COLO829 (cell line): ENCODE results near the gene MARCHF2.
A peak's percentile ranks its signal among the peaks of the same experiment; 100 is the strongest.
"Not testable (repeated sequence)": the region's sequence is repeated elsewhere in the genome, so short reads cannot be mapped to it uniquely, and the experiment has no call there.

Experiments
- DNase-seq: peaks from one replicate; pipeline ENCODE4 v3.0.0; 2012; ENCODE audit warnings: low spot score

Gene MARCHF2, protein sequence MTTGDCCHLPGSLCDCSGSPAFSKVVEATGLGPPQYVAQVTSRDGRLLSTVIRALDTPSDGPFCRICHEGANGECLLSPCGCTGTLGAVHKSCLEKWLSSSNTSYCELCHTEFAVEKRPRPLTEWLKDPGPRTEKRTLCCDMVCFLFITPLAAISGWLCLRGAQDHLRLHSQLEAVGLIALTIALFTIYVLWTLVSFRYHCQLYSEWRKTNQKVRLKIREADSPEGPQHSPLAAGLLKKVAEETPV

DNA sequence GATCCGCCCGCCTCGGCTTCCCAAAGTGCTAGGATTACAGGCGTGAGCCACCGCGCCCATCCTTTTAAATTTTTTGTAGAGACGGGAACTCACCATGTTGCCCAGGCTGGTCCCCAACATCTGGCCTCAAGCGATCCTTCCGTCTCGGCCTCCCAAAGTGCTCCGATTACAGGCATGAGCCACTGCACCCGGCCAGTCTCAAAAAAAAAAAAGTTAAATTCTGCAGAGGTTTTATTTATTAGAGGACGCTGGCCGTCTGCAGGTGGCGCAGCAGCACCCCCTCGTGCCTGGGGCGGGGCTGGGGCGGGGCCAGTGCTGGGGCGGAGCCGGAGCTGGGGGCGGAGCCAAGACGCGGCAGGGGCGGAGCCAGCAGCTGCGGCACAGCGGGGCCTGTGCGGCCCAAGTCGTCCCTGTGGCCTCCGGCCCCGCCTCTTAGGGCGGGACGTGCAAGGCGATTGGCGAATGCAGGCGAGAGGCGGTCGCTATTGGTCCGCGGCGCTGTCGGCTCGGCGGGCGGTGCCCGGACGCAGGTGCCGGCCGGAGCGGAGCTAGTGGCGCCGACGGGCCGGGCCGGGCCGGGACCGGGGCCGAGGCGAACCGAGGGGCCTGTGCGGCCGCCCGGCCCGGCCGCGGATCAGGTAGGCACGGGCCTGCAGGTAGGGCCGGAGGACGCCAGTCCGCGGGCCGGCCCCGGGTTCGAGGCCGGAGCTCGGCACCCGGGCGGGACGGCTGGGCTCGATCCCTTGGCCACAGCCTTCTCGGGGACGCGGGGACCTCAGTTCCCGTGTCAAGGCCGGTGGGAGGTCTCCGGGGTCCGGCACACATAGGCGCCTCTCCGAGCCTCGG is at the start of gene MARCHF2:
Gene MARCHF2, plus strand, starts transcription at position 523 of the 846 bp plus-strand sequence. CDS start 8,536 bp downstream, outside the sequence.
- peak; percentile 94 for DNase-seq

GRCh38 chr19:8363803-8364771 is 49.0 kb upstream of the MARCHF2 start, which contains the start of gene ANGPTL4:
Gene ANGPTL4 (plus strand): TSS chr19:8364155. CDS start chr19:8364322, 167 bp downstream.
- no peak for DNase-seq

DNA sequence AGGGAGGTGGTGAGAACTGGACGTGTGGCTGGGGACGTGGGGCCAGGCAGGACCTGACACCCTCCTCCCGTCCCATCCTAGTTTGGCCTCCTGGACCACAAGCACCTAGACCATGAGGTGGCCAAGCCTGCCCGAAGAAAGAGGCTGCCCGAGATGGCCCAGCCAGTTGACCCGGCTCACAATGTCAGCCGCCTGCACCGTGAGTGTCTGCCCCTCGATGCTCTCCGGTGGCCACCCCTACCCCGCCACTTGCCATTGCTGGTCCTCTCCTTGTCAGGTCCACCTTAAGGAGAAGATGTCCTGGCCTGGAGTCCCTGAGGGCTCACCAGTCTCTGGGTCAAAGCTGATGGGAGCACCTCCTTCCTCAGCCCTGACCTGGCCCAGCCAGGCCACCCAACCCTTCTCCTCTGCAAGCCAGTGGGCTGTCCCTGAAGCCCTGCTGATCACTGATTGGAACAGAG is 47.0 kb upstream of the MARCHF2 start:
- DNase-seq: no peak

DNA sequence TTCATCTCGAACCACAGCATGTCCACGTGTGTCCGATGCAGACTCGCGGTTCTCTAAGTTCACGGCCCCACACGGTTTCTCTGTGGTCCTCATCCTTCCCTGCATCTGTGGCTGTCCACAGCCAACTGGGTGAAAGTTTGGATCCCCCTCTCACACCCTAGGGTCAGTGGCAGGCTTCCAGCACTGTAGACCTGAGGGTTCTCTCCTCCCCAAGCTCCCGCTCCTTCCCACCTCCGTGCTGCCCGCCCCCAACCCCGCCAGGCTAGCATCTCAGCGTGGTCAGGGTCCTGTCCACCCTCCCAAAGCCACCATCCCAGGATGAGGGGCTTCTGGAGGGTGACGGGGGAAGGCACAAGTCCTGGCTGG is 46.2 kb upstream of the MARCHF2 start:
- no peak for DNase-seq

DNA sequence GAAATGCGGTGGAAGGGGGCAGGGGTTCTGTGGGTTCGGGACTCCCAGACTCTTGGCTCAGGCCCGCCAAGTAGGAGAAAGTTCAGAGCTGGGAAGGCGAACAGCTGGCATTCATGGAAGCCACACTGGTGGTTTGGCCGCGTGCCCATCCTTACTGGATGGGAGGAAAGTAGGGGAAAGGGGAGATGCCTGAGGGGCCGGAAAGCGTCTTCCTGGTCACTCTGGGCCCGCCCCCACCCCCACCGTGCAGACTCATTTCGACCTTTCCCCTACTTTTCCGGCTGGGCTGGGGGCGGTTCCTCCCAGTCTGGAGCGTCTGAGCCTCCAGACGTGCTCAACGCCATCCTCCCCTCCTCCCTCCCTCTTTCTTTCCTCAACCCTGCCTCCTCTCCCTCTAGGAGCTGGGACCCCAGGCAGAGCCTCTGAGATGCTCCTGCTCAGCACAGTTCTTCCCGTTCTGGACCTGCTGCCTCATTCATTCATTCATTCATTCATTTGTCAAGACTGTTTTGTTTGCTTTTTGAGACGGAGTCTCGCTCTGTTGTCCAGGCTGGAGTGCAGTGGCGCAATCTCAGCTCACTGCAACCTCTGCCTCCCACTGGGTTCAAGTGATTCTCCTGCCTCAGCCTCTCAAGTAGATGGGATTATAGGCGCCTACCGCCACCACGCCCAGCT is 45.6 kb upstream of the MARCHF2 start:
- peak; percentile 96 for DNase-seq

GRCh38 chr19:8370176-8371010 is 42.7 kb upstream of the MARCHF2 start:
- no peak for DNase-seq

DNA sequence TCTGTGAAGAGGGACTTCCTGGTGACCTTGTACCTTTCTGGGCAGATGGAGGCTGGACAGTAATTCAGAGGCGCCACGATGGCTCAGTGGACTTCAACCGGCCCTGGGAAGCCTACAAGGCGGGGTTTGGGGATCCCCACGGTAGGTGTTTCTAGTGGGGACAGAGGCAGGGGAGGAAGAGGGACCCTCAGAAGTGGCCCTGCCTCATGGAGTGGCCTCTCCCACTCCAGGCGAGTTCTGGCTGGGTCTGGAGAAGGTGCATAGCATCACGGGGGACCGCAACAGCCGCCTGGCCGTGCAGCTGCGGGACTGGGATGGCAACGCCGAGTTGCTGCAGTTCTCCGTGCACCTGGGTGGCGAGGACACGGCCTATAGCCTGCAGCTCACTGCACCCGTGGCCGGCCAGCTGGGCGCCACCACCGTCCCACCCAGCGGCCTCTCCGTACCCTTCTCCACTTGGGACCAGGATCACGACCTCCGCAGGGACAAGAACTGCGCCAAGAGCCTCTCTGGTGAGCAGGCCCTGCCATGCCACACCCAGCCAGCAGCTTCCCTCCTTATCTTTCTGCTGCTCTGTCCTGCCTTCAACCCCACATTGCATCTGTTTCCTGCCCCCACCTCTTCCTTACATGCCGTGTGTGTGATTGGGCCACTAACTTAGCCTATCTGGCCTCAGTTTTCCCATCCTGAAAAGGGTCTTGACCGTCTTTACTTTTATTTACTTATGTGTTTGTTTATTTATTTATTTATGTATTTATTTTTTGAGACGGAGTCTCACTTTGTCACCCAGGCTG is 41.9 kb upstream of the MARCHF2 start:
- no peak for DNase-seq

DNA sequence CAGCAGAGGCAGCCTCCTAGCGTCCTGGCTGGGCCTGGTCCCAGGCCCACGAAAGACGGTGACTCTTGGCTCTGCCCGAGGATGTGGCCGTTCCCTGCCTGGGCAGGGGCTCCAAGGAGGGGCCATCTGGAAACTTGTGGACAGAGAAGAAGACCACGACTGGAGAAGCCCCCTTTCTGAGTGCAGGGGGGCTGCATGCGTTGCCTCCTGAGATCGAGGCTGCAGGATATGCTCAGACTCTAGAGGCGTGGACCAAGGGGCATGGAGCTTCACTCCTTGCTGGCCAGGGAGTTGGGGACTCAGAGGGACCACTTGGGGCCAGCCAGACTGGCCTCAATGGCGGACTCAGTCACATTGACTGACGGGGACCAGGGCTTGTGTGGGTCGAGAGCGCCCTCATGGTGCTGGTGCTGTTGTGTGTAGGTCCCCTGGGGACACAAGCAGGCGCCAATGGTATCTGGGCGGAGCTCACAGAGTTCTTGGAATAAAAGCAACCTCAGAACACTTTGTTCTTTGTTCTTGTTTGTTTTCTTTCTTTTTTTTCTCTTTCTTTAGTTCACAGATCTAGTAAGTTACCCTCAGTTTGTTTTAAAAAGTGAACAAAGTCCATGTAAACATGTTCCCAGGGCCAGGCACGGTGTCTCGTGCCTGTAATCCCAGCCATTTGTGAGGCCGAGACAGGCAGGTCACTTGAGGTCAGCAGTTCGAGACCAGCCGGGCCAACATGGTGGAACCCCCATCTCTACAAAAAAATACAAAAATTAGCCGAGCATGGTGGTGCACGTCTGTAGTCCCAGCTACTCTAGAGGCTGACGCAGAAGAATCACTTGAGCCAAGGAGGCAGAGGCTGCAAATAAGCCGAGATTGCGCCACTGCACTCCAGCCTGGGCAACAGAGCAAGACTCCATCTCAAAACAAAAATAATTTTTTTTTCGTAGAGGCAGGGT is 39.0 kb upstream of the MARCHF2 start:
- DNase-seq: no peak

GRCh38 chr19:8375766-8376165 is 37.3 kb upstream of the MARCHF2 start:
- not testable (repeated sequence) for DNase-seq

DNA sequence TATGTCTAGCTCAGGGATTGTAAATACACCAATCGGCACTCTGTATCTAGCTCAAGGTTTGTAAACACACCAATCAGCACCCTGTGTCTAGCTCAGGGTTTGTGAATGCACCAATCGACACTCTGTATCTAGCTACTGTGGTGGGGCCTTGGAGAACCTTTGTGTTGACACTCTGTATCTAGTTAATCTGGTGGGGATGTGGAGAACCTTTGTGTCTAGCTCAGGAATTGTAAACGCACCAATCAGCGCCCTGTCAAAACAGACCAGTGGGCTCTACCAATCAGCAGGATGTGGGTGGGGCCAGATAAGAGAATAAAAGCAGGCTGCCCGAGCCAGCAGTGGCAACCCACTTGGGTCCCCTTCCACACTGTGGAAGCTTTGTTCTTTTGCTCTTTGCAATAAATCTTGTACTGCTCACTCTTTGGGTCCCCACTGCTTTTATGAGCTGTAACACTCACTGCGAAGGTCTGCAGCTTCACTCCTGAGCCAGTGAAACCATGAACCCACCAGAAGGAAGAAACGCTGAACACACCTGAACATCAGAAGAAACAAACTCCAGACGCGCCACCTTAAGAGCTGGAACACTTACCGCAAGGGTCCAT is 36.6 kb upstream of the MARCHF2 start:
- not testable (repeated sequence) for DNase-seq

DNA sequence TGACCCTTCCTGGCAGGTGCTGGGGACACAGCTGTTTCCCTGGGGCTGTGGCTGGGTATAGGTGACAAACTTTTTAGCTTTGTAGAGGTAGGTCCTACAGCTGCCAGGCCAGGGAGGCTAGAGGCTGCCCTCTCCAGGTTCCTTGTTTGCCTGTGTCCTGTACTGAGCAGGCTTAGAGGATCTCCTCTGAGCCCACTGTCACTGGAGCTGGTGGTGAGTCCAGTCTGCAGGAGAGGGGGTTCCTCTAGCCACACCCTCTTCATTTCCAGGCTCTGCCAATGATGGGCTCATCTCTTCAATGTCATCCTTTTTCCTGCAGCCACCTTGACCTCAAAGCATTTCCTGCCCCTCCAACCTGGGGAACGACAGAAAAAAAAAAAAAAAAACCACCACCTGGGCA is 35.5 kb upstream of the MARCHF2 start:
- no peak for DNase-seq

DNA sequence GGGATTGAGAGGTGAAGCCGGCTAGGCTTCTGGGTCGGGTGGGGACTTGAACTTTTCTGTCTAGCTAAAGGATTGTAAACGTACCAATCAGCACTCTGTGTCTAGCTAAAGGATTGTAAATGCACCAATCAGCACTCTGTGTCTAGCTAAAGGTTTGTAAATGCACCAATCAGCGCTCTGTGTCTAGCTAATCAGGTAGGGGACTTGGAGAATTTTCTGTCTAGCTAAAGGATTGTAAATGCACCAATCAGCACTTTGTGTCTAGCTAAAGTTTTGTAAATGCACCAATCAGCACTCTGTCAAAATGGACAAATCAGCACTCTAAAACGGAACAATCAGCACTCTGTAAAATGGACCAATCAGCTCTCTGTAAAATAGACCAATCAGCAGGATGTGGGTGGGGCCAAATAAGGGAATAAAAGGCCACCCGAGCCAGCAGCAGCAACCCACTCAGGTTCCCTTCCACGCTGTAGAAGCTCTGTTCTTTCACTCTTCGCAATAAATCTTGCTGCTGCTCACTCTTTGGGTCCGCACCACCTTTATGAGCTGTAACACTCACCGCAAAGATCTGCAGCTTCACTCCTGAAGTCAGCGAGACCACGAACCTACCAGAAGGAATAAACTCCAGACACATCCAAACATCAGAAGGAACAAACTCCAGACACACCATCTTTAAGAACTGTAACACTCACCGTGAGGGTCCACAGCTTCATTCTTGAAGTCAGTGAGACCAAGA is 33.8 kb upstream of the MARCHF2 start:
- not testable (repeated sequence) for DNase-seq

GRCh38 chr19:8384569-8384968 is 28.5 kb upstream of the MARCHF2 start:
- DNase-seq: not testable (repeated sequence)

- not testable (repeated sequence) for DNase-seq
Measured at GRCh38 chr19:8385103-8385502, 28.0 kb upstream of the MARCHF2 start.

GRCh38 chr19:8385566-8385965 is 27.5 kb upstream of the MARCHF2 start:
- not testable (repeated sequence) for DNase-seq

- not testable (repeated sequence) for DNase-seq
Measured at GRCh38 chr19:8386419-8386818, 26.7 kb upstream of the MARCHF2 start.

DNA sequence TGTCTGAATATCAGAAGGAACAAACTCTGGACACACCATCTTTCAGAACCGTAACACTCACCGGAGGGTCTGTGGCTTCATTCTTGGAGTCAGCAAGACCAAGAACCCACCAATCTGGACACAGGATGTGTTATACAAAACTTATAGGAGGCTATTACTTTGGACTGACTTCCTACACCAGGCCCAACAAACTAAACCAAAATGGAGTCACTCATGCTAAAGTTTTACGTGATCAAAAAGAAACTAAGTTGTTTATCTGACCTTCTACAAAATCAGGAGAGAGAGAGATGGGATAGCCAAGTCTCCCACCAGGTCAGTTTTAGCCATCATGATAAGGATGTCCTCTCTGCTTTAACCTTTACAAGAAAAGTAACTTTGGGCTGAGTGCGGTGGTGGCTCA is 26.1 kb upstream of the MARCHF2 start:
- DNase-seq: no peak
